Measurements from ENCODE around the gene SPOCK1.
"Not testable (repeated sequence)": the region's sequence is repeated elsewhere in the genome, so short reads cannot be mapped to it uniquely, and the experiment has no call there.

Gene SPOCK1

GRCh38 chr5:137393196-137393993, 105.7 kb downstream of the SPOCK1 start:
- DNase-seq = no peak

DNA sequence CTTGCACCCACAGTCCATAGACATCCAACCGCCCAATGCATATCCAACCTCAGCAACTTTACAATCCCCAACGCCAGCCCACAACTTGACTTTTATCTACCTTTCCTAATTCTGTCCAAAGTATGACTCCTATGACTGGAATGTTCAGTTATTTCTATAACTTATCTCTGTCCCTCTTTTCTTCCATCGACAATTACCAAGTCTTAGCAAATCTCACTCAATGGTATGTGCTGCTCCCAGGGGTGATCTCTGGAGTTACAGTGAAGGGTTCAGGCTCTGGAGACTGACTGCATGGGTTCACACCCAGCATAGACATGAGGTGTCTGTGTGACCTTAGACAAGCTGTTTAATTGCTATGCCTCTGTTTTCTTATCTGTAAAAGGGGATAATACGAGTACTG, 106.9 kb downstream of the SPOCK1 start:
- no peak for DNase-seq

DNA sequence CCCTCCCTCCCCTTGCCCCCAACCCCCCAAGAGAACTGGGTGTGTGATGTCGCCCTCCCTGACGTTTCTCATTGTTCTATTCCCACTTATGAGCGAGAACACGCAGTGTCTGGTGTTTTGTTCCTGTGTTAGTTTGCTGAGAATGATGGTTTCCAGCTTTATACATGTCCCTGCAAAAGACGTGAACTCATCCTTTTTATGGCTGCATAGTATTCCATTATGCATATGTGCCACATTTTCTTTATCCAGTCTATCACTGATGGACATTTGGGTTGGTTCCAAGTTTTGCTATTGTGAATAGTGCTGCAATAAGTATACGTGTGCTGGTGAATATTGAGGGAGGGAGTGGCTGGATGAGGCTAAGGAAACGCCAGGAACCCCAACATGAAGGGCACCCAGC, 108.1 kb downstream of the SPOCK1 start:
- DNase-seq = not testable (repeated sequence)

- DNase-seq = no peak
Measured at GRCh38 chr5:137389042-137389441, 110.1 kb downstream of the SPOCK1 start.

- DNase-seq = no peak
Measured at GRCh38 chr5:137385064-137385463, 114.1 kb downstream of the SPOCK1 start.

DNA sequence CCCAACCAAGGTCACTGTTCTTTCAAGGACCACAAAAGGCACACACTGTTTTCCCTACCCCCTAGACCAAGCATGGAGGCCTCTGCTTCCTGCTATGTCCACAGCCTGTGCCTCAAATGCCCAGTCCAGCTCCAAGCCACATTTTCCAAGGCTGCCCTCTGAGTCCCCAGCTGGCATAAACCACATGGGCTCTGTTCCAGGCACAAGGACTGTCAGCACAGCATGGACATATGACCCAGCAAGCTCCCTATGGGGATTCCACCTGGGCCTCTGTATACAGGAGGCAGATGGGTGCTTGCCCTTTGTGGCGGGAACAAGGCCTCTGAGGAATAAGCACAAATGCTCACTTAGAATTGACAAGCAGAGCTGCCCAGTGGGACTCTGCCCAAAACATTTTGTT, 115.2 kb downstream of the SPOCK1 start:
- no peak for DNase-seq

- DNase-seq = no peak
Measured at GRCh38 chr5:137381555-137381954, 117.6 kb downstream of the SPOCK1 start.

DNA sequence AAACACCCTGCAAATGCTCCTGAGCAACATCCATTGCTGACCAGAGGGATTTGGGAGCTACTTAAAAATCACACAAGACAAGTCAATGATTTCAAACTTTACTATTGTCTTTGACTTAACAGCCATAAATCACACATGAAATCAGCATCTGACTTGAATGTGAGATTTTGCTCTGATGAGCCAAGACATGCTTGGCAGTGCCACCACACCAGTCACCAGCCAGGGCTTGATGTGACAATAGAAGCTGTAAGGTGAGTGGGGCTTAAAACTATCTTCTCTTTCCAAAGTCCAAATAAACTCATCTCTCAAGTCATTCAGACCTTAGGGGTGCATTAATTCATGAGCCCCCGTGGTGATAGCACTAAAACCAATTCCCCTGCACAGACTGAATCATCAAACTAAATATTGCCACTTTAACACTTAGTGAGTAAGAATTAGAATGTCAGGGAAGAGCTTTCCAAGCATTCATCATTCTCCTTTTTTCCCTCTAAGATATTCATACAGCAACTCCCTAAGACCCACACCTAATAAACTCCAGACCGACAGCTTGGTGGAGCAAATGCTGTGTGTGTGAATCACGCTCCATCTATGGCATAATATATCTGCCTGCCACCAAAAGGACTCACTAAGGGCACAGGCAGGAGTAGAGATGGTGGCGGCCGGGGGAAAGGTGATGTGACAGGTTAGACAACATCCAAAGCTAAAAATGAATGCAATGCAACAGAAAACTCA, 119.4 kb downstream of the SPOCK1 start:
- no peak for DNase-seq

DNA sequence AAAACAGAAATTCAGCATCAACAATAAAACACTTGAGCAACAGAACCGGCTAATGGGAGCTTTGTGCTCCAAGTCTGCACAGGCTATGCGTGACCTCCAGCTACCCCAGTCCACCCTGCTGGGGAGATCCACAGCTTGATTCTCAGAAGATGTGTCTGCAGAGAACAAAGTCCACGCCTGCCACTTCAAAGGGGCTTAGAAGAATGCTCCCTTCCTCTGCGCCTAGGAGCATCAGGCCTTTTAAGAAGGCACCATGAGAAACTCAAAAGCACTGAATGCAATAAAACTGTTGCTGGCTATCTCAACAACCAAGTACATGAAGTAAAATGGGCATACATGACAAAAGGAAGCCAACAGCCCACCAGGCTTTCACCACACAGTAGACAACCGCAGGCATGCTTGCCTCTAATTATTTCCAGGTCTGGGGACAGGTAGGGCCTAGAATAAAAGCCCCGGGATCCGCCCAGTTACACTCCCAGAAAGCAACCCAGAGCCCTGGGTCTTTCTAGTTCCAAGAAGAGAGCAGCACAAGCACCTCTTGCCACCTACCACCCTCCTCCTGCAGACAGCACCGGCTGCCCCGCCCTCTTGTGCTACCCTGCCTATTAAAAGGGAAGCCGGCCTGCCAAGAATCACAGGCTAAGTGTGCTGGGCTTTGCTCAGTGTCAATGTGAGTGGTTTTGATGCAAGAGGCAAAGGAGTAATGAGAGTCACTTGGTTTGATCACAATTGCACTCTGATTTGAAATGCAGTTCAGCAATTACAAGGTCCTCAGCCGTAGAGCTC, 123.2 kb downstream of the SPOCK1 start:
- no peak for DNase-seq

DNA sequence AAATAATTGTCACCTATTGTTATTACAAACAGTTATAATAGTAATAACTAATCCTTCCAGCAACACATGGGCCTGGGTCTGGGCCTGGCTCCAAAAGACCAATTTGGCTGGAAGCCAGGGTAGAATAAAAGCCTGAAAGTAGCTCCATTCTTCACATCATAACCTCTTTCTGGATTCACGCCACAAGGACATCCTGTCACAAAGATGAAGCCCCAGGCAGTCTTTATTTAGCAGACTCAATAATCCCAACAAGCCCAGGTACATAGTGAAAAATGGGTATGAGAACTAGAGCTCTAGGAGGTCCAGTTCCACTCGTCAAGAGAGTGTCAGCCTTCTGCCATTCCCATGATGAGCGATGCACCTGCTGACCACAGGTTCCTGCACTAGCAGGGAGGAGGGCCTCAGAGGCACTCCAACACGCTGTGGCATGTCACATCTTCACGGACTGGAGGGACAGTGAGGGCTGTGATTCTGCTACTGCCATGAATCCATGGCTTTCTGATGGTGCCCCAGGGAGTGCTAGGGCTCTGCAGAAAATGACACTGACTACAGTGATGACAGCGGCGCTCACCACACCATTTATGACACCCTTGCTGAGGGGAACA, 124.9 kb downstream of the SPOCK1 start:
- DNase-seq = peak; percentile 88

DNA sequence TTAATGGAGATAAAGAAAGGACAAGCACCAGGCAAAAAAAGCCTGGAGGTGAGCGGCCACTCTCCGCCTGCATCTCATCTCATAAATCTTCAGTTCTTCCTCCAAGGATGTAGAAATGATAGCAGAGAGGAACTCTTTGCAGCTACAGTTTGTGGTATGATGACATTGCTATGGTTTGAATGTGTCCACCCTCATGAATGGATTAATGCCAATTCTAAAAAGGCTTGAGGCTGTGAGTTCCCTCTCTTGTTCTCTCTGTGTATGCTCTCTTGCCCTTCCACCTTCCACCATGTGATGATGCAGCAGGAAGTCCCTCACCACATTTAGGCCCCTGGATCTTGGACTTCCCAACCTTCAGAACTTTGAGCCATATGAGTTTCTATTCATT, 126.4 kb downstream of the SPOCK1 start:
- no peak for DNase-seq

DNA sequence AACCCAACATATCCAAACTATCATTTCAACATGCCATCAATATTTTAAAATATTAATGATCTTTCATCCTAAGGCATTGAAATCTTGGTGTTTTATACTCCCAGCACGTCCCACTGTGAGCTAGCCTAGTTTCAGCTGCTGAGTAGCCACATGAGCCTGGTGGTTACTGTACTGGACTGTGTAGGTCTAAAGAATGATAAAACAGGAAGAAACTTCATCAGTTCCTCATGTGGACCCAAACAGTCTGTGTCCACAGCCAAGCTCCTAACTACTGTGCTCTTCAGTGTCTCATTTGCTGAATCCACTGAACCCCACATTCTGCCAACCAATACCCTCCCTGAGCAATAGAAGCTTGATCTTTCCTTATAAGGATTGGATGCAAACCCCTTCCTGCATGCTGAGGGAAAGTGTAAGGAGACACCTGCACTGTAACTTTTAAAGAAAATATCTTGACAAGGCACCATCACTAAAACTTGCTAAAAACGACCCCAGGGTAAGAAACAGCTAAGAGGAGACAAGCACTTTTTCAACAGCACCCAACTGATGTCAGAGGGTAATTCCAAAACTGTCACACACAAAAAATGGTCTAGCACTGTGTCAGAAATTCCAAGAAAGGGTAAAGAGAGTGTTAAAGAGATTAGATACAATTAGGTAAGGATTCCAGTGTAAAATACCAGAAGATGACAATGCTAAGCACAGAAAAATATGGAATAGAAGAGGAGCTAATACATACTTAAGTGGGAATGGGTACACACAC, 126.9 kb downstream of the SPOCK1 start:
- DNase-seq = no peak

DNA sequence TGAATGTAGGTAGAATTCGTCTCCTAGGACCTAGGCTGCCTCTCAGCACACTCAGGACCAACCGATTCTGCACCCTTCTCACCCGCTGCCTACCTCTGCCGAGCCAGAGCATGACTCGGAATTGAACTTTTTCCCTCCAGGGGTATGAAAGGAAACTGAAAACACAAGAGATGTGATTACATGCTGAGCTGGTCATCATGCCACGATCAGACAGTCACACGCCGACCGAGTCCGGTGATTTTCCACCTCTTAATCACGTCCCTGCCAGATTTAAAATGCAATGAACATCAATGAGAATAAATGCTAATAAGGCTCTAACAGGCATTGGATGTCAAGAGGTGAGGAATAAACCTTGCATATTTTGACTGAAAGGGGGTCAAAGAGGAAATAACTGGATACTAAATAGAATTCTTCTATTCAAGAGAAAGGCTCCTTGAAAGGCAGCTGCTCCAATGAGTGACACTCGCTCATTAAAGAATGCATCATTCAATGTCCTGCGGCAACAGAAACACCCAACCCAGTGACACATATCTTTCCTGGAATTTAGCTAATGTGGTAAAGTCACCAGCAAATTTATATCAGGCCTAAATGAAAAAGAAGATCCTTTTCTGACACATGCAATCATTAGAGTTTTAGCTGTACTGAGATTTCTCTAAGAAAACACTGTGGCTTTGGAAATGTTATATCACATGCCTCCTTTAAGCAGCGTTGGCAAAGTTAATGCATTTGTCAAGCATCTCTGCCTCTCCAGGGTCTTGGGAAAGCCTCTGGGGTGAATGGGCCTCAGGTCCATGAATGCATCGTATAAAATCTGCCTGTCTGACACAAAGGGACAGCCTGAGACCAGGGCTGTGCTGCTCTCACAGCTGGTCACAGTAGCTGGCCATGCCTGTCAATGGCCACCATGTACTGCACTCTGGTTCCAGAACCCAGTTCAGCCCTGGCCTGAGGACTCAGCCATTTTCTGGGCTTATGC, 128.7 kb downstream of the SPOCK1 start:
- no peak for DNase-seq

DNA sequence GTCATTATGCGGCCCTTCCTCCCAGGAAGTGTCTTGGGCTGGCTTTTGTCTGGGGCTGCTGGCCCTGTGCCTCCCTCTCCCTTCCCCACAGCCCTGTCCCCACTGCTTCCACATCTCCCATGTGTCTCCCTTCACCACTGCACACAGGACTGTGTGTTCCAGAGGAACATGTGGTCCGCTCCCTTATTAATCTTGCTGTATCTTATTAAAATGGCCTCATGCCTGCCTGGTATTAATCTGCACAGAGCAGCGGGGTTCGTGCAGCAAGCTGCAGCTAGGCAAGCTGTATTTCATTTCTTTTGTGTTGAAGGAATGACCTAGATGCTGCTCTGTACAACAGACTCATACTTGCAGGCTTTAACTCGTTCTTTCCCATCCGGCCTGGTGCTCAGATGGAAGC, 130.5 kb downstream of the SPOCK1 start:
- DNase-seq = no peak

GRCh38 chr5:137367951-137368350, 131.2 kb downstream of the SPOCK1 start:
- no peak for DNase-seq

GRCh38 chr5:137366526-137366925, 132.6 kb downstream of the SPOCK1 start:
- DNase-seq = no peak

DNA sequence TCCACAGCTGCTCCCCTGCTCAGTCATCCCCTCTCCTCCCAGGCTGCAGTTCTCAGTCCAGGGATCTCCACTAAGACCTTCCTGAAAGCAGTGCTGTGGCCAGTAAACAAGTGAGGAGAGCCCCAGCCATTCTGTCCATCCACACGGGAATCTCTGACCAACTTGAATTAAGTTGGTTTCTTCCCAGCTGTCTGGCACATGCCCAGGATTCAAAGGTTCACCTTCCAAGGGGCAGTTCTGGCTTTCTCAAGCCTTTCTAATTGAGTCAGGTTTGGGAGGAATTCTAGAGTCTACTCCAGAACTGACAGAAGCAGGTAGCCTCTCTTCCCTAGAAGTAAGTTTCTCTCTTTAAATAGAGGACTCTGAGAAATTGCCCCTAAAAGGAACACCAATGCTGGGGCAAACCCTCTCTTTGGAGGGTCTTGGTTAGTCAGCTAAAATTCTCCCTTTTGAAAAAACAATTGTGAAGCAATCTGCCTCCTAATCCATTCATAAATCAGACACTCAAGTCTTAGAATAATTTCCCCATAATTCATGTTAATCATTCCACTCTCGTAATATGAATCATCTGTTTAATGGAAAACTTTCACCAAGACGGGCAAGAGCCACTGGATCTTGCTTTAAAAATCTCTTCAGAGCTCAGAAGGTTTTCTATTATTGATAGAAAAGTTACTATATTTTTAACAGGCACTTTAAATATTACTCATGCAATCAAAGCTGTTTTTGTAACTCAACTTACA, 133.8 kb downstream of the SPOCK1 start:
- DNase-seq = no peak

GRCh38 chr5:137361280-137361679, 137.8 kb downstream of the SPOCK1 start:
- no peak for DNase-seq

DNA sequence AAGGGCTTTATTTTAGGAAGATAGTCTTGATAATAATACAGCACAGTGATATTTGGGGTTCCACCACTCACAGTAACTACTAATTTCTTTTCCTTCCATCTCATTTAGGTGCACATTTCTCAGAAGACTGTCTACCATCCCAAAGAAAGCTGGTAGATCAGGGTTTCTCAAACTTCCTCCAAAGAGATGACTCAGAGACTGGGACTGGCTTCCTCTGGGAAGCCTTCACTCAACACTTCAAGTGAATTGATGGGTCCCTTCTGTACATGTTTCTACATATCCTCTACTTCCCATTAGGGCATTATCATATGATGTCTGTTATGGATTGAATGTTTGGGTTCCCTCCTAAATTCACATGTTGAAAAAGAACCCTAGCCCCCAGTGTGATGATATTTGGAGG, 138.5 kb downstream of the SPOCK1 start:
- DNase-seq = no peak

- no peak for DNase-seq
Measured at GRCh38 chr5:137359941-137360340, 139.2 kb downstream of the SPOCK1 start.

GRCh38 chr5:137357436-137357835, 141.7 kb downstream of the SPOCK1 start:
- DNase-seq = no peak
